SK-MEL-5 (cell line): ENCODE measurements around the gene DTNBP1. TPM values are rescaled to one million over a fixed set of nuclear protein-coding genes. Genes with fewer than 3 reads are reported as not detected.

ENCODE experiments used
- DNase-seq: peaks from one replicate; pipeline ENCODE4 v3.0.0-alpha.2; 2016; ENCODE audit warnings: low read depth, low spot score
- in situ Hi-C: cut with HindIII; loops from 2 replicates; pipeline ENCODE4 v1.10.0; 2016; ENCODE audit warnings: low sequenced_read_pairs, high pct_unique_total_duplicates, low pct_unique_long_range_greater_than_20kb
- total RNA-seq: library from RNA; depleted of rRNA; stranded (reverse); fragments of >200 nt; shearing (Covaris generic); gene quantifications from 2 replicates; pipeline ENCODE4 v1.2.3, GENCODE V29; 2014

DTNBP1 gene
- total RNA-seq, 1 experiment from 2014 or later = 8.3 TPM

DNA sequence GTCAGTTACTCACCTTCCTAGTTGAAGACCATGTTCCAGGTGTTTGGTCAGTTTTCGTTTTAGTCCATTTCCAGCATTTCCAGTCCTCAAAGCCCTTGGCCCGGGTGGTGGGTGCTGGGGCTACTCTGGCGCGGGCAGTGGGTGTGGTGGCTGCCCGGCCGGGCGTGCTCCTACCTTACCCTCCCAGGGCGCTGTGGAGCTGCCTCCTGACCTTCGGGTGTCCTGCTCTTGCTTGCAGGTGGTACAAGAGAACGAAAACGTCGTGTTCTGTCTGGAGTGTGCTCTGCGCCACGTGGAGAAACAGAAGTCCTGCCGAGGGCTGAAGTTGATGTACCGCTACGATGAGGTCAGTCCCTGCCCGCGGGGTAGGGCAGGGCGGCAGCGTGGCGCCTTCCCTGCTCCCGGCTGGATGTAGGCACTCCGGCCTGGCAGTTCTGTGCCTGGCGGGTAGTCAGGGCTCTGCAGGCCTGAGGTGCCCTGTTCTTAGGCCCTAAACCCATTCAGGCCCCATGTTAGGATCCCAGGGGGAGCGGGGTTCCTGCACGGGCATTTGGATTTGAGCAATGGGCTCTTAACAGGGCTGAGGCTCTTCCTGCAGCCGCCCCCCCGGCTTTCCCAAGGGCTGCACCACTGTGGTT is 145.8 kb downstream of the DTNBP1 start:
- DNase-seq = no peak
- in situ Hi-C loops = no loop called here

DNA sequence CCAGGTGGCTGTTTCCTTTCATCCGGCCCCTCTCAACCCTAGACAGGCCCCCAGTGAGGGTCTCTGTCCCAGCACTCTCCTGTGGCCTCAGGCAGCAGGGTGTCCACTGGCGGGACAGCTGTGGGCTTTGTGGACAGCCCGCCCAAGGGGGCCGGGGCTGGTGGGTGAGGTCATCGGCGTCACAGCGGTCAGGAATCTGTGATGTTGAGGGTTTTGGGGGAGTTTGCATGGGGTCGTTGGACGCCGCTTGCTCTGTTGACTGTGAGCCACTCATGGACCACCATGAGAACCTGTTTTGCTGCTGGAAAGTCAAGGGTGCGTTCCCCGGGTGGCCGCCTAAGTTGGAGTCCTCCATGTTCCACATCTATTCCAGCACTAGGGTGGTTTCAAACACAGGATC is 146.4 kb downstream of the DTNBP1 start:
- DNase-seq = no peak
- in situ Hi-C loops = no loop called here

DNA sequence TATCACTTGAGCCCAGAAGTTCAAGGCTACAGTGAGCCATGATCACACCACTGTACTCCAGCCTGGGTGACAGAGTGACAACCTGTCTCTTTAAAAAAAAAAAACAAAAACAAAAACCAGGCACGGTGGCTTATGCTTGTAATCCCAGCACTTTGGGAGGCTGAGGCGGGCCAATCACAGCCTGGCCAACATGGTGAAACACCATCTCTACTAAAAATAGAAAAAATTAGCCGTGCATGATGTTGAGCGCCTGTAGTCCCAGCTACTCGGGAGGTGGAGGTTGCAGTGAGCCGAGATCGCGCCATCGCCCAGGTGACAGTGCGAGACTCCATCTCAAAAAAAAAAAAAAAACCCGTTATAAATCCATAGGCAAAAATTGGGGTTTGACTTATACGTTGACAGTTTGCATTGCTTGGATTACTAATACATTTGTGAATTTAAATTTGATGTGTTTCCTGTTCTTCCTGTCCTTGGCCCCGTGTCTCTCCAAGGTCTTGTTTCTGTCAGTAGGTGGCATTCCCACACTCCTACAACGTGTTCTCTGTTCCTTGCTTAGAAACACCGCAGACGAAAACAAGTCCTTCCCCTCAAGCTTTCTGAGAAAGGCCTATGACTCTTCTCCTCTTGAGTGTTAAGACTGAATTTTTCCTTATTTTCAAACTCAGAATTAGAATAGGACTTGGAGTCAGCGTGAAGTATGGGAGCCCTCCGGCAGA is 147.0 kb downstream of the DTNBP1 start:
- DNase-seq = no peak
- in situ Hi-C loops = no loop called here

DNA sequence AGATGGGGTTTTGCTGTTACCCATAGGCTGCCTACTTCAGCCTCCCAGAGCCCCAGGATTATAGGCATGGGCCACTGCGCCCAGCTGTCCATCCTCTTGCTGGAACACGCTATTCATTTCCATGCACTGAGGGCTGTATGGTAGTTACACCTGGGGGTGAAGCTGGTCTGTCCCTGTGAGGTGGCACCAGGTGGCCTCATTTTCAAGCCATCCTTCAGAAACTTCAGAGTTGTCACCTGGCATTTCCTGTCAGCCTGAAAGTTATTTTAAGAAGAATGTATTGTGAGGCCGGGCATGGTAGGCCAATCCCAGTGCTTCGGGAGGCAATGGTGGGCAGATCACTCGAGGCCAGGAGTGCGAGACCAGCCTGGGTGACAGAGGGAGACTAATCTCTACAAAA is 147.6 kb downstream of the DTNBP1 start:
- DNase-seq = no peak
- in situ Hi-C loops = no loop called here

DNA sequence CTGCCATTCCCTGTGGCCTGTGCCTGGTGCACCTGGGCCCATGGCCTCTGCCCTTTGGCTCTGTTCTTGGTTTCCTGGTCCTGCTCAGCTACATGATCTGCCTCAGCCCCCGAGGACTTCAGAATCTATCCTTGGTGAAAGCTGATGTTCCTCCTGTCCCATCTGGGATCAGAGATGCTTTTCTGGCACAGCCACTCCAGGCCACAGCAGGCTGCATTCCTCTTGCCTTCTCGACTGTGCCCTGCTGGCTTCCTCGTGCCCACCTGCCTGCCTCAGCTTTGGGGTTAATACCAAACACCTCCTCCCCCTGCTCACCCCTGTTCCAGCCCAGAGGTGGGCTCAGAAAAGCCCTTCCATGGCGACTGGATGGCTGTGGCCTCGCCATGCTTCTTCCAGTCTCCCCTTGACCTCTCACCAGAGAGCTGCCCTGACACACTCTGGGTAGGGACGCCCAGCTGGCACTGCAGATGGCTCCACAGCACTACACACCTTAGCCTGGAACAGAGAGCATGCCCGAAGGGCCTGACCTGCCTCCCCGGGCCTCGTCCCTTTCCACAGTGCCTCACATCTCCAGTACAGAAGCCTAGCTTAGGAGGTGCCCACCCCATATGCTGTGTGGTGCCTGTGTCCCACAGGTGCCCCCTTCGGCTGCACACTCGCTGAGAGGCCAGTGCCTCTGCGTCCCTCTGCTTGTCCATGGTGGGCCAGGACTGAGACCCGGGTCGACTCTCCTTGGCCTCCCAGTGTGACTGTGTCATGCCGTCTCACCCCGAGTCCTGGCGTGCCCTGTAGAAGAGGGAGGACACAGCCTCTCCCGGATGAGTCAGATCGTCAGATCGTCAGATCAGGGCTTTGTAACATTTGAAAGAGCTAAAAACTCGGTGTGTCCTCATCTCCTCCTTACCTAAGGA is 148.8 kb downstream of the DTNBP1 start:
- DNase-seq = no peak
- in situ Hi-C loops = no loop called here

DNA sequence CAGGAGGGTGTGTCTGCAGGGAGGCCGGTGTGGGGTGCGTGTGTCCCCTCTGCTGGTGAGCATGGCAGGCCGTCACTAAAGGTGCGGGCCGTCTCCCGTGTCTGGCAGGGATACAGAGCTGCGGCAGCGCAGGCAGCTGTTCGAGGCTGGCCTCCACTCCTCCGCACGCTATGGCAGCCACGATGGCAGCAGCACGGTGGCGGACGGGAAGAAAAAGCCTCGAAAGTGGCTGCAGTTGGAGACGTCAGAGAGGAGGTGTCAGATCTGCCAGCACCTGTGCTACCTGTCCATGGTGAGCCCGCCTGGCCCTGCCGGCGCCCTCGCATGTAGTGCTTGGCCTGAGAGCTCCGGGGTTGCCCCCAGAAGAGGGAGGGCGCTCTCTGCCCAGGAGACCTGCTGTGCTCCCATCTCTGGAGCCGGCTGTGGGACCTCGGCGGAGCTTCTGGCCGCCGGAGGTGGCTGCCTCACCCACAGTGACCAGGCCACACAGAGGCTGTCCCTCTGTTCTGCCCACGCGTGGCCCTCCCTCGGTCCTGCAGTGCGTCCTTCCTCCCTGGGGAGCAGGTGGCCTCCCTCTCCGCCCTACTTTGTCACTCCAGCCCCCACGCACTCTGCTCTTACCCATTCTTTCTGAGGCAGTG is 149.6 kb downstream of the DTNBP1 start:
- in situ Hi-C loops = no loop called here
- DNase-seq = no peak

DNA sequence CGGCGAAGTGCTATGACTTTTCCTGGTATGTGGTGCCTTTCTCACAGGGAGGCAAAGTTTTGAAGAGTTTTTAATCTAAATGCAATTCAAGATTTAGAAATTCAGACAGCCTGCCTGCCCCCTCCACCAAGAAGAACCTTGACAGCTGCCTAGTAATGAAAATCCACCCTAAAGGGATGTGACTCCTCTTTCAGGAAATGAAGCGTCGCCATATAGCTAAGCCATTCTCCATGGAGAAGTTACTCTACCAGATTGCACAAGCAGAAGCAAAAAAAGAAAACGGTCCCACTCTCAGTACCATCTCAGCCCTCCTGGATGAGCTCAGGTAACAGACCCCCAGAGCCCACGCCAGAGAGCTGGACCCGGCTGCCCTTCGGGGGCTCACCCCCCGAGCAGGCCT is 150.1 kb downstream of the DTNBP1 start:
- no peak for DNase-seq
- in situ Hi-C loops = no loop called here

DNA sequence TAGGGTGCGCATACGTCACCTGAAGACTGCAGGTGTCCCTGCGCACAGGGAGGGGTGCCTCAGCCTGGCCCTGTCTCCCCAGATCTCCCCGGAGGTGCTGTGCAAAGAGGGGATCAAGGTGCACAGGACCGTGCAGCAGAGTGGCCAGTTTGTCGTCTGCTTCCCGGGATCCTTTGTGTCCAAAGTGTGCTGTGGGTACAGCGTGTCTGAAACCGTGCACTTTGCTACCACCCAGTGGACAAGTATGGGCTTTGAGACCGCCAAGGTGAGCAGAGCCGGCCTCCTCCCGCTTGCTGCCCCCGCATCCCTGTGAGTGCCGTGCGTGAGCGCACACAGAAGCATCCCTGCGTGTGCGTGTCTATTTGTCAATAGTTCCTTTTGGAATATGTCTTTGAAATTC is 150.7 kb downstream of the DTNBP1 start:
- in situ Hi-C loops = no loop called here
- peak; percentile 43 for DNase-seq

DNA sequence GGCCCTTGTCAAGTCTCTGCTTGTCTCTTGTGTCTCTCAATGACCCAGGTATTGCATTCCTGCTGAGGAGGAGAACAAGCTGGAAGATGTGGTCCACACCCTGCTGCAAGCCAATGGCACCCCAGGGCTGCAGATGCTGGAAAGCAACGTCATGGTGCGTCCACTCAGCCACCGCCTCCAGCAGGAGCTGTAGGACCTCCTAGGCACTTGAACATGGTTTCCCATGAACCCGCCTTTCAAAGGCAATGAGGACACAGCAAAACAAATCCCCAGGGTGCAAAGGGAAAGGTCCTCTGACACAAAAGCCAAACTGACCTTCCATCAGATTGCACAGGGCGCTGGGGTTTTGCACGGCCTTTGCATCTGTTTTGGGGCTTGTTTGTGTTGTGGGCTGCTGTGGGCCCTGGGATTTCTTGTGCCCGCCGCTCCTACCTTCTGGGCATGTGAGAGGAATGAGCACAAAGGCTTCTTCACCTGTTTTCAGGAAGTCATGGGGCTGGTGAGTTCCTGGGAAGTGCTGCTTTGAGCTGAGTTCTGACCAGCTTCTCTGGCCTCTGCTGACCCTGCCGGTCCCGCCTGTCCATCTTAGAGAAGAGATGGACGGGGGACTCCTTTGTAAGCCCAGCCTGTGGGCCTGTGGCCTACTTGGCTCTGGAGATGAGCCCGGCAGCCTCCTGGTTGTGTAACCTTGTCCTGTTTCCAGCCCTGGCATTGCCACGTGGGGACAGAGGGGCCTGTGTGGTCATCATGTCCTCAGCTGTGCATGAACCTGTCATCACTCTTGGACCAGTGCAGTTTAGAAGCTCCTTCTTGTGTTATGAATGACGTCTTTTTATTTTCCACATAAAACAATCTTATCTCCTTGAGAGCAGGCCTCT is 151.3 kb downstream of the DTNBP1 start:
- in situ Hi-C loops = no loop called here
- no peak for DNase-seq

DNA sequence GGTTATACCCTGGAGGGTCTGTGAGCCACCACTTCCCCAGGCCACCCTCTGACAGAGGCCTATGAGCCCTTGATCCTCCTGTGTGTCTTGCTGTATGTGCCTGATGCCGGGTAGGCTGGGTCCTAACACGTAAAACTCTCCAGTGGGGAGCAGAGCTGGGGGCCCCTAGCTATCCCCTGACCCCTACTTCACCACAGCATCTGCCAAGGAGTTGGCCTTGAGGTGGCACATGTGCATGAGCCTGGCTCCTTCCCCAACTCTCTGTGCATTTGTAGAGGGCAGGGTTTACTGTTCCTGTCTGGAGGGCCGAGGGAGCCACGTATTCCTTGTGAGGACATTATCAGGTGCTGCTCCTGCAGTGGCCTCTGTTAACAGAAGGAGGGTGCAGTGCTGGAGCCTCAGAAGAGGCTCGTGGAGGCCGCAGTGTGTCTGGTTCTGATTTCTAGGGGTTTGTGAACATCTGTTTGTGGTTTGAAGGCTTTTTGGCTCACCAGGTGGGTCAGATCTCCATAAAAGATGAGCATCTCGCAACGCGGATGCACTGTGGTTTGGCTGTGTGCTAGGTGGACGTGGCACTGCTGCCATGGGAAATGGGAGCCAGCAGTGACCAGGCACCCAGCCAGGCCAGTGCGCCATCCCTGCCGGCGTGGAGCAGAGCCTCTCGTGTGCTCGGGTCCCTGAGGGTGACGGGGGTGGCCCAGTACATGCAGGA is 152.1 kb downstream of the DTNBP1 start:
- DNase-seq = no peak
- in situ Hi-C loops = no loop called here

DNA sequence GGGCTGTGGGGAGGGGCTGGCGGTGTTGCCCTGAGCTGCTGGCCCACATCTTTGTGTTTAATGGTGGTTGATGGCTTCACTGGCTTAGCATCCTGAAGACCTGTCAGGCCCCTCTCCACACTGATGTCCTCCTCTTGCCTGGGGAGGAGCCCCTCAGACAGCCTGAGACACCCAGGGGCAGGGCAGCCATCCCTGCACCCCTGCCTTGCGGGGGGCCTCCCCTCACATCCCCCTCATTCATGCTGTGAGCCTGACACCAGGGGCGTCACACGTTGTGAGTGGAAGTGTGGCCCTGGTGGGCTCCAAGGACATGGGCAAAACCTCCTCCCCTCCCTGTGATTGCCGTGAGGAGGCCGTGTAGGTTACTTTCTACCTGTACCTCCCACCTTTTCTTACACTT is 152.7 kb downstream of the DTNBP1 start:
- in situ Hi-C loops = no loop called here
- DNase-seq = no peak

DNA sequence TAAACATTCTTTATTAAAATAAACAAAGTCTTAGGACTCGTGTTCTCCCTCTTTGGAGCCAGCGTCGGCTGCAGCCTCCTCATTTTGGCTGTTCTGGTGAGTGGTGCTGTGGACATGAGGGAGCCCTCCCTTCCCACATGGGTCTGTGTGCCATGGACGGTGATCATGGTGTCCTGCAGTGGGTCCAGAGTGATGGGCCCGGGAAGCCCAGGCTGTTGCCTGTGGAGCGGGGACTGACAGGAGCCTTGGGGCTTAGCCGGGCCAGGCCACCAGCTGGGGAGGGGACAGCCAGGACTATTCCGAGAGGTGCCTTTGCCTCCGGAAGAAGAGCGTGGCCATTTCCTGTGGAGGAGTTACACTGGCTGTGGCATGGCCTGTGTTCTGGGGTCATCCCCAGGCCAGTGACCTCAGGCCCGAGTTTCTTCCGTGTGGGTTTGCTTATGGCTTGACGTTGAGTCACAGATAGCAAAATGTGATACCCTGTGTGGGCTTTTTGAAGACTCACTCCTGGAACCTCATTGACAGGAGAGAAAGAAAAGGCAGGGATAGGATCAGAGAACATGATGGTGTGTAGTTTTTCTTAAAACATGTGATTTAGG is 153.4 kb downstream of the DTNBP1 start:
- in situ Hi-C loops = no loop called here
- DNase-seq = no peak

DNA sequence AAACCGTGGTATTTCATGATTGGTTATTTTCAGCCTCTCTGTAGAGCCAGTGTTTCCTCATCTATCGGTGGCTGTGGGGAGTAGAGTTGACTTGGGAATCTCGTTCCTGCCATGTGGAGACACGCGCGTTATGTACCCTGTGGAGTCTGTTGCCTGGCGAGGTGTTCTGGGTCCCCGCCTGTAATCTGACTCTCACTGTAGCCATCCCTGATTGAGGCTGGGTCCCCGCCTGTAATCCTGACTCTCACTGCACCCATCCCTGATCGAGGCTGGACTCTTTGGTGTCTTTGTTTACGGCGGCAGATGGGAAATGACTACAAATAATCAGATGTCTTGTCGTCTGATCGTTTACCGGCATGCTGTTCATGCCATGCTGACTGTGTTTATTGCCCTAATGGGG is 153.9 kb downstream of the DTNBP1 start:
- DNase-seq = no peak

DNA sequence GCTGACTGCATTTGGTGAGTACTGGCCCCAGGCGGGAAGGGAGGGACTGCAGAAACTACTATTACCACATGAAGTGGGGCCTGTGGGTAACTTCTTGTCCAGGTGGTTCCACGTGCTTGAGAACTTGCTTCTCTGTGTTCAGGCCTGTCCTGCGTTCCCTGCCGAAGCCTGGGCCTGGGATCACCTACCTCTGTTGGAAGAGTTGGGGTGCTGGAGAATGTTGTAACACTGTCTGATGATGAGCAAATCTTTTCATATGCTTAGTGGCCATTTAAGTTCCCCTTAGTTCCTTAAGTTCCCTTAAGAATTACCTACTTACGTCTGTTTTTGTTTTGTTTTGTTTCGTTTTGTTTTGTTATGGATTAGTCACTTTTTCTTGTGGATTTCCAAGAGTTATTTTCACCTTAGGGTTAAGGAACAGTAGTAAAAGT is 154.4 kb downstream of the DTNBP1 start:
- DNase-seq = no peak
- in situ Hi-C loops = no loop called here

More for the DNA sequence above, 153.9 kb downstream of the DTNBP1 start:
- in situ Hi-C loops = no loop called here

DNA sequence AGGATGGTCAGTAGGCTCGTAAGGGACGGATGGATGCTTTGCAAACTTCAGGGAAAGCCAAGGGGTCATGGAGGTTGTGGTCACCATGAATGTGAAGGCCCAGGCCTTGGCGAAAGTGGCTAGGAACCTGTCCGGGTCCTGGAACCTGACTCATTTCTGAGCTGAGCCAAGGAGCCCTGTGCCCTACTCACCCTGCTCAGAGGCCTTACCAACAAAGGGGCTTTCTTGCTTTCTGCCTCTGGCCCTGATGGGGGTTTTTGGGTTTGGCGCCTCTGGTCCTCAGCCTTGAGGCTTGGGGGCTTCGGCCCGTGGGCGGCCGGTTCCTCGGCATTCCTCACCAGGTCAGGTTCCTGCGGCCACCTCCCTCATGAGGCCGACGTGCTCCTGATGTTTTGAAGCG is 155.1 kb downstream of the DTNBP1 start:
- in situ Hi-C loops = no loop called here
- no peak for DNase-seq

DNA sequence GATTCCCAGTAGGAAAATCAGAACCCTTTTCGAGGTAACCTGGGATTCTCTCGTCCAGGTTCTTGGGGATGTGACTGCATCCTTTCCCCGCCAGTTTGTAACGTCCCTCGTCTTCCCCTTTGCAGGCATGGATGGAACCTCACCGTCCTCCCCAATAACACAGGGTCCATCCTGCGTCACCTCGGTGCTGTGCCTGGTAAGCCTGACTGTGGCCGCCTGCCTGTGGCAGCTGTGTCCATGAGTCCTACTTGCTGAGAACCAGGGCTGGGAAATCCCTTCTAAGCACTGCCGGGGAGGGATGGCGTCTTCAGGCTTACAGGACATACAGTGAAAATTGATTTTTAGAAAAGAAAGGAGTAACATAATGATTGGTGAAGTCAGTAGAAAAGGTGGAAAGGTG is 155.6 kb downstream of the DTNBP1 start:
- no peak for DNase-seq
- in situ Hi-C loops = no loop called here
